Prostate gland (tissue), 2 donors: Measurements from ENCODE around the gene TARDBP.

Experiments used
- CTCF ChIP-seq, 4 experiments: fragments of 200-600 bp in 2 of 4; fragments of 450-650 bp in 2 of 4; sonication (generic) in 2 of 4; IDR thresholded peaks; 1 replicate in 3 of 4; 2 replicates in 1 of 4; pipeline ENCODE4 v1.5.1; 2016 to 2019; ENCODE audit warnings: antibody characterized with exemption in 4 of 4, mild to moderate bottlenecking in 2 of 4, moderate library complexity in 2 of 4
- POLR2A ChIP-seq: fragments of 450-650 bp; IDR thresholded peaks from one replicate; pipeline ENCODE4 v1.6.1; 2016; ENCODE audit warnings: antibody characterized with exemption, mild to moderate bottlenecking
- POLR2AphosphoS5 ChIP-seq: sonication (generic); formaldehyde crosslinking; IDR thresholded peaks from one replicate; pipeline ENCODE4 v1.6.1; 2017; ENCODE audit warnings: antibody characterized with exemption

GRCh38 chr1:11039351-11040104 is 27.1 kb downstream of the TARDBP start:
- no peak for TF ChIP-seq CTCF (IDR thresholded peaks at IDR 0.05)
- no peak for TF ChIP-seq POLR2AphosphoS5
- no peak for TF ChIP-seq POLR2A
